DMS53 treated with DMSO at 0.1 percent for 48 hours (cell line): ENCODE measurements around the gene SIPA1L3.
A peak's percentile ranks its signal among the peaks of the same experiment; 100 is the strongest.

Source experiments
- DNase-seq: peaks from one replicate; lab custom pipeline; 2025; ENCODE audit not compliant: unreplicated experiment; lab: John Stamatoyannopoulos, UW

The SIPA1L3 gene

GRCh38 chr19:38035515-38036495 lies 128.8 kb downstream of the SIPA1L3 start:
- no peak for DNase-seq

- DNase-seq, result no peak
Measured at GRCh38 chr19:38036707-38037611, 130.0 kb downstream of the SIPA1L3 start.

GRCh38 chr19:38039966-38040365 lies 133.0 kb downstream of the SIPA1L3 start:
- DNase-seq, result no peak

- no peak for DNase-seq
Measured at GRCh38 chr19:38042132-38042531, 135.1 kb downstream of the SIPA1L3 start.

GRCh38 chr19:38043649-38044144 lies 136.7 kb downstream of the SIPA1L3 start:
- no peak for DNase-seq

GRCh38 chr19:38044267-38045111 lies 137.5 kb downstream of the SIPA1L3 start:
- no peak for DNase-seq

GRCh38 chr19:38045554-38046253 lies 138.7 kb downstream of the SIPA1L3 start:
- DNase-seq, result no peak

- no peak for DNase-seq
Measured at GRCh38 chr19:38046254-38047048, 139.4 kb downstream of the SIPA1L3 start.

GRCh38 chr19:38047049-38047438 lies 140.0 kb downstream of the SIPA1L3 start:
- no peak for DNase-seq

GRCh38 chr19:38047641-38048040 lies 140.6 kb downstream of the SIPA1L3 start:
- DNase-seq, result no peak

- no peak for DNase-seq
Measured at GRCh38 chr19:38049105-38049649, 142.2 kb downstream of the SIPA1L3 start.

- no peak for DNase-seq
Measured at GRCh38 chr19:38055010-38055409, 148.0 kb downstream of the SIPA1L3 start.

GRCh38 chr19:38055655-38056521 lies 148.9 kb downstream of the SIPA1L3 start:
- DNase-seq, result no peak

GRCh38 chr19:38056646-38057045 lies 149.6 kb downstream of the SIPA1L3 start:
- DNase-seq, result no peak

- DNase-seq, result peak; percentile 98
Measured at GRCh38 chr19:38057959-38058690, 151.1 kb downstream of the SIPA1L3 start.

GRCh38 chr19:38059897-38060296 lies 152.9 kb downstream of the SIPA1L3 start:
- DNase-seq, result no peak

- DNase-seq, result no peak
Measured at GRCh38 chr19:38060331-38060730, 153.3 kb downstream of the SIPA1L3 start.
